B cell (primary cell): ENCODE measurements around the gene DDIT4. TPM values are rescaled to one million over a fixed set of nuclear protein-coding genes. Genes with fewer than 3 reads are reported as not detected.

ENCODE experiments used
- ATAC-seq: fragments of 200-7000 bp; cut with Tn5 transposase; one replicate; pipeline ENCODE4 v1.10.0; 2021; ENCODE audit warnings: low read depth, mild to moderate bottlenecking, moderate number of reproducible peaks, moderate library complexity
- CTCF ChIA-PET: fragments of 350-600 bp; sonication (Branson Sonifier 250); formaldehyde crosslinking; loops from one replicate; lab custom pipeline; 2021; ENCODE audit warnings: antibody characterized with exemption, inconsistent platforms; lab: Charles Lee
- POLR2A ChIA-PET: fragments of 350-600 bp; sonication (Branson Sonifier 250); formaldehyde crosslinking; loops from one replicate; lab custom pipeline; 2021; ENCODE audit warnings: antibody characterized with exemption; lab: Charles Lee
- DNase-seq: peaks from one replicate; pipeline ENCODE4 v3.0.0; 2013
- H2AFZ ChIP-seq: 2 replicates; pipeline ENCODE4 v1.6.1; 2012; ENCODE audit warnings: mild to moderate bottlenecking, low read depth, low read length; ENCODE audit not compliant: insufficient read depth, poor library complexity, severe bottlenecking
- H3K27ac ChIP-seq, 2 donors: 1 replicate in 1 of 2; 2 replicates in 1 of 2; pipeline ENCODE4 v1.5.1; 2012 to 2013; ENCODE audit warnings: low read length in 2 of 2, mild to moderate bottlenecking in 2 of 2, moderate library complexity in 1 of 2
- H3K27me3 ChIP-seq, 4 experiments: fragments of 200-600 bp in 1 of 4; sonication (generic) in 1 of 4; replicated peaks in 1 of 4; 1 replicate in 2 of 4; 2 replicates in 2 of 4; pipeline versions ENCODE4 v1.6.1 to v1.7.0; 2013 to 2016; ENCODE audit warnings: low read length in 3 of 4, mild to moderate bottlenecking in 2 of 4, mixed read lengths in 1 of 4, moderate library complexity in 1 of 4; ENCODE audit not compliant: insufficient read depth in 4 of 4, control insufficient read depth in 3 of 4; ENCODE audit errors: control extremely low read depth in 1 of 4
- H3K36me3 ChIP-seq, 2 experiments: replicated peaks in 1 of 2; 1 replicate in 1 of 2; 2 replicates in 1 of 2; pipeline versions ENCODE4 v1.6.1 to v1.7.1; 2013; ENCODE audit warnings: low read length in 1 of 2; ENCODE audit not compliant: insufficient read depth in 2 of 2, control insufficient read depth in 1 of 2; ENCODE audit errors: control extremely low read depth in 1 of 2, extremely low read depth in 1 of 2
- H3K4me1 ChIP-seq, 2 donors: fragments of 200-600 bp in 1 of 2; sonication (generic) in 1 of 2; 1 replicate in 1 of 2; 2 replicates in 1 of 2; pipeline versions ENCODE4 v1.5.1 to v1.6.1; 2013 to 2017; ENCODE audit warnings: low read length in 2 of 2; ENCODE audit not compliant: control insufficient read depth in 2 of 2, insufficient read depth in 2 of 2
- H3K4me2 ChIP-seq: replicated peaks from 2 replicates; pipeline ENCODE3; 2012; ENCODE audit warnings: mild to moderate bottlenecking, low read depth, low read length; ENCODE audit not compliant: poor library complexity, severe bottlenecking
- H3K4me3 ChIP-seq, 5 experiments: fragments of 200-600 bp in 1 of 5; sonication (generic) in 1 of 5; 1 replicate in 3 of 5; 2 replicates in 2 of 5; pipeline versions ENCODE4 v1.5.1 to v1.7.0; 2011 to 2016; ENCODE audit warnings: low read length in 4 of 5, mild to moderate bottlenecking in 4 of 5, low read depth in 2 of 5, control low read depth in 1 of 5, moderate library complexity in 1 of 5; ENCODE audit not compliant: insufficient read depth in 1 of 5; ENCODE audit errors: control extremely low read depth in 1 of 5, extremely low read depth in 1 of 5
- H3K79me2 ChIP-seq: fragments of 200-600 bp; sonication (generic); one replicate; pipeline ENCODE4 v1.6.0; 2016; ENCODE audit warnings: low read length; ENCODE audit not compliant: control insufficient read depth, insufficient read depth
- H3K9ac ChIP-seq: fragments of 200-600 bp; sonication (generic); 2 replicates; pipeline ENCODE4 v1.6.1; 2017; ENCODE audit warnings: mild to moderate bottlenecking, low read length, moderate library complexity
- H3K9me3 ChIP-seq, 3 donors: one replicate each; pipeline versions ENCODE4 v1.6.1 to v1.7.1; 2013; ENCODE audit warnings: low read length in 2 of 3; ENCODE audit not compliant: control insufficient read depth in 2 of 3, insufficient read depth in 1 of 3; ENCODE audit errors: control extremely low read depth in 1 of 3
- H4K20me1 ChIP-seq: 2 replicates; pipeline ENCODE4 v1.6.0; 2012; ENCODE audit warnings: mild to moderate bottlenecking, low read length; ENCODE audit not compliant: insufficient read depth, control insufficient read depth, poor library complexity, severe bottlenecking
- H3K27ac Mint-ChIP-seq: one replicate; pipeline ENCODE4 v1.8.0; 2021; ENCODE audit warnings: mixed read lengths
- H3K27me3 Mint-ChIP-seq: one replicate; pipeline ENCODE4 v1.8.0; 2021; ENCODE audit warnings: mixed read lengths
- H3K4me1 Mint-ChIP-seq: one replicate; pipeline ENCODE4 v1.8.0; 2021; ENCODE audit warnings: mixed read lengths
- H3K4me3 Mint-ChIP-seq: one replicate; pipeline ENCODE4 v1.8.0; 2021; ENCODE audit warnings: mixed read lengths
- H3K9me3 Mint-ChIP-seq: one replicate; pipeline ENCODE4 v1.8.0; 2022; ENCODE audit warnings: mixed read lengths; ENCODE audit not compliant: insufficient read depth
- EZH2 ChIP-seq: IDR thresholded peaks from 2 replicates; pipeline ENCODE4 v1.6.1; 2012; ENCODE audit warnings: borderline replicate concordance, low read depth, mild to moderate bottlenecking, moderate library complexity, low read length; ENCODE audit not compliant: insufficient read depth, poor library complexity, severe bottlenecking
- WGBS: methylation state at CpG from one replicate; pipeline ENCODE4 v1.1.5; 2013; ENCODE audit warnings: missing lambda C conversion rate; ENCODE audit not compliant: insufficient coverage; 5-methylcytosine and 5-hydroxymethylcytosine counted together
- intact Hi-C: fragments of 100-400 bp; cut with micrococcal nuclease; formaldehyde crosslinking; loops from one replicate; pipeline ENCODE4 v1.10.0; 2022
- polyA plus RNA-seq: library from polyadenylated mRNA; depleted of rRNA; stranded (reverse); fragments of >200 nt; gene quantifications from 2 replicates; pipeline ENCODE4 v1.2.3, GENCODE V29; 2012
- total RNA-seq, 2 donors: library from RNA; stranded (reverse); fragments of 120-200 nt in 1 of 2; gene quantifications; 1 replicate in 1 of 2; 2 replicates in 1 of 2; pipeline versions ENCODE4 v1.2.3 to v1.2.4, GENCODE V29; 2013 to 2022
- TF ChIP-seq, protein P1 (sequence below): fragments of 200-600 bp; IDR thresholded peaks from one replicate; pipeline ENCODE4 v1.8.0; 2022; ENCODE audit warnings: antibody characterized with exemption, mild to moderate bottlenecking

DDIT4 gene
- total and polyA plus RNA-seq, 2 donors (not counting 1 experiment from before 2014, with no cell fraction given): 102 to 110 TPM

DNA sequence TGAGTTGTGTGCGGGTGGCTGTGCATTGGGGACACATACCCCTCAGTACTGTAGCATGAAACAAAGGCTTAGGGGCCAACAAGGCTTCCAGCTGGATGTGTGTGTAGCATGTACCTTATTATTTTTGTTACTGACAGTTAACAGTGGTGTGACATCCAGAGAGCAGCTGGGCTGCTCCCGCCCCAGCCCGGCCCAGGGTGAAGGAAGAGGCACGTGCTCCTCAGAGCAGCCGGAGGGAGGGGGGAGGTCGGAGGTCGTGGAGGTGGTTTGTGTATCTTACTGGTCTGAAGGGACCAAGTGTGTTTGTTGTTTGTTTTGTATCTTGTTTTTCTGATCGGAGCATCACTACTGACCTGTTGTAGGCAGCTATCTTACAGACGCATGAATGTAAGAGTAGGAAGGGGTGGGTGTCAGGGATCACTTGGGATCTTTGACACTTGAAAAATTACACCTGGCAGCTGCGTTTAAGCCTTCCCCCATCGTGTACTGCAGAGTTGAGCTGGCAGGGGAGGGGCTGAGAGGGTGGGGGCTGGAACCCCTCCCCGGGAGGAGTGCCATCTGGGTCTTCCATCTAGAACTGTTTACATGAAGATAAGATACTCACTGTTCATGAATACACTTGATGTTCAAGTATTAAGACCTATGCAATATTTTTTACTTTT is 1.8 kb downstream of the DDIT4 start:
- Histone ChIP-seq H2AFZ (no peak overlapping the region), H3K4me2 (peak overlapping the region; percentile 92), H3K4me3 (peak overlapping the region; percentile 91 to 99 (median 98)), H3K4me1 (peaks cover 22 to 33% of the 10 kb centered on the region in 2 donors), H3K79me2 (peaks cover 24% of the 10 kb centered on the region), H3K9ac (peak overlapping the region; percentile 91), H3K27me3 (no peaks in the 10 kb centered on the region), H3K9me3 (no peaks in the 10 kb centered on the region), H4K20me1 (peaks cover 25% of the 10 kb centered on the region), H3K36me3 (peaks cover 0 to 15% of the 10 kb centered on the region in 2 experiments), H3K27ac (peak overlapping the region; percentile 80 to 87)
- TF ChIP-seq, protein P1, sequence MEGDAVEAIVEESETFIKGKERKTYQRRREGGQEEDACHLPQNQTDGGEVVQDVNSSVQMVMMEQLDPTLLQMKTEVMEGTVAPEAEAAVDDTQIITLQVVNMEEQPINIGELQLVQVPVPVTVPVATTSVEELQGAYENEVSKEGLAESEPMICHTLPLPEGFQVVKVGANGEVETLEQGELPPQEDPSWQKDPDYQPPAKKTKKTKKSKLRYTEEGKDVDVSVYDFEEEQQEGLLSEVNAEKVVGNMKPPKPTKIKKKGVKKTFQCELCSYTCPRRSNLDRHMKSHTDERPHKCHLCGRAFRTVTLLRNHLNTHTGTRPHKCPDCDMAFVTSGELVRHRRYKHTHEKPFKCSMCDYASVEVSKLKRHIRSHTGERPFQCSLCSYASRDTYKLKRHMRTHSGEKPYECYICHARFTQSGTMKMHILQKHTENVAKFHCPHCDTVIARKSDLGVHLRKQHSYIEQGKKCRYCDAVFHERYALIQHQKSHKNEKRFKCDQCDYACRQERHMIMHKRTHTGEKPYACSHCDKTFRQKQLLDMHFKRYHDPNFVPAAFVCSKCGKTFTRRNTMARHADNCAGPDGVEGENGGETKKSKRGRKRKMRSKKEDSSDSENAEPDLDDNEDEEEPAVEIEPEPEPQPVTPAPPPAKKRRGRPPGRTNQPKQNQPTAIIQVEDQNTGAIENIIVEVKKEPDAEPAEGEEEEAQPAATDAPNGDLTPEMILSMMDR: no peak
- no peak for TF ChIP-seq EZH2
- no peaks in the 10 kb centered on the region for H3K9me3 Mint-ChIP-seq
- no peak for ATAC-seq
- 38% methylated on average over 10 of the region's 12 CpGs for WGBS
- peaks cover 42% of the 10 kb centered on the region for H3K4me1 Mint-ChIP-seq
- no peak for DNase-seq
- H3K27ac Mint-ChIP-seq: peak overlapping the region; percentile 97
- no peaks in the 10 kb centered on the region for H3K27me3 Mint-ChIP-seq
- intact Hi-C loops: loop anchor here (10.0 kb wide), 1 partner anchor 1719 kb away; the partner anchor contains the start of gene VCL
- ChIA-PET POLR2A (interaction anchor here (0.5 to 5.9 kb wide), 15 partner anchors 9 to 62 kb away, joined by 3 to 73 read pairs (median 10); partner anchors contain the start of genes ANAPC16 and ASCC1), CTCF (interaction anchor here (0.6 to 5.5 kb wide), 34 partner anchors 8 to 226 kb away, joined by 3 to 132 read pairs (median 6); partner anchors contain the start of genes ANAPC16 and ASCC1)
- peak overlapping the region; percentile 98 for H3K4me3 Mint-ChIP-seq

DNA sequence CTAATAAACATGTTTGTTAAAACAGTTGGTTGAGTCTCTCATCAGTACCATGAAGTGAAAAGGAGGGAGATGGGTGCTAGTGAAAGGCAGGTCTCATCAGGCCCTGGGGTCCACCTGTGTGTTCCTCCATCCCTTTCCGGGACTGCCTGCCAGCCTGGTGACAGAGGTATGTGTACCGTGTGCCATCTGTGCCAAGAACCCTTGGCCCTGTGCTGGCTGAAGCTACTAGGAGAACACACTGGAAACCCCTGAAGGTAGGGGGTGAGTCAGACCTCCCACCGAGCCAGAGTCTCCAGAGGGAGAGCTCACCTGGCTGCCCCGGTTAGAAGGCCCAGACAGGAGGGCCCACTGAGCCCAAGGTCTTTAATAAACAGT is 2.3 kb downstream of the DDIT4 start:
- H3K27ac Mint-ChIP-seq: peak overlapping the region; percentile 97
- H3K4me1 Mint-ChIP-seq: peaks cover 42% of the 10 kb centered on the region

More for the DNA sequence above, 2.3 kb downstream of the DDIT4 start:
- Histone ChIP-seq H3K27ac (peak overlapping the region in 1 of 2 donors; percentile 87), H2AFZ (no peak overlapping the region), H3K4me3 (peak overlapping the region in 4 of 5 experiments; percentile 91 to 99 (median 98)), H3K4me1 (peaks cover 22 to 33% of the 10 kb centered on the region in 2 donors), H3K4me2 (peak overlapping the region; percentile 92), H3K9ac (peak overlapping the region; percentile 91), H3K9me3 (no peaks in the 10 kb centered on the region), H3K79me2 (peaks cover 24% of the 10 kb centered on the region), H3K36me3 (peaks cover 0 to 15% of the 10 kb centered on the region in 2 experiments), H3K27me3 (no peaks in the 10 kb centered on the region), H4K20me1 (peaks cover 25% of the 10 kb centered on the region)
- ChIA-PET CTCF (interaction anchor here (0.7 to 5.5 kb wide), 16 partner anchors 10 to 150 kb away, joined by 3 to 132 read pairs (median 10); no protein-coding TSS in a partner anchor), POLR2A (interaction anchor here (1.6 to 5.9 kb wide), 8 partner anchors 11 to 59 kb away, joined by 6 to 73 read pairs (median 26); partner anchors contain the start of genes ANAPC16 and ASCC1)
- H3K9me3 Mint-ChIP-seq: no peaks in the 10 kb centered on the region
- WGBS: 83% methylated on average over 4 of the region's 4 CpGs
- no peaks in the 10 kb centered on the region for H3K27me3 Mint-ChIP-seq
- intact Hi-C loops: loop anchor here (10.0 kb wide), 1 partner anchor 1719 kb away; the partner anchor contains the start of gene VCL
- TF ChIP-seq, protein P1: no peak
- no peak for TF ChIP-seq EZH2
- no peak for DNase-seq
- no peak for ATAC-seq
- peak overlapping the region; percentile 98 for H3K4me3 Mint-ChIP-seq
